NCI-H1694 (cell line): Measurements from ENCODE around the gene MEGF8.
A peak's percentile ranks its signal among the peaks of the same experiment; 100 is the strongest.

ENCODE experiments used
- DNase-seq: peaks from one replicate; lab custom pipeline; 2025; lab: John Stamatoyannopoulos, UW

The MEGF8 gene

GRCh38 chr19:42357290-42357689 is 31.9 kb downstream of the MEGF8 start:
- no peak for DNase-seq

- DNase-seq: no peak
Observed at GRCh38 chr19:42360787-42361544, 35.5 kb downstream of the MEGF8 start.

- DNase-seq: no peak
Observed at GRCh38 chr19:42361545-42361910, 36.1 kb downstream of the MEGF8 start.

GRCh38 chr19:42362342-42362741 is 36.9 kb downstream of the MEGF8 start:
- DNase-seq: no peak

GRCh38 chr19:42362891-42363440 is 37.5 kb downstream of the MEGF8 start:
- DNase-seq: no peak

- no peak for DNase-seq
Observed at GRCh38 chr19:42363614-42364346, 38.3 kb downstream of the MEGF8 start.

GRCh38 chr19:42366673-42367072 is 41.2 kb downstream of the MEGF8 start:
- no peak for DNase-seq

GRCh38 chr19:42367929-42368328 is 42.5 kb downstream of the MEGF8 start:
- DNase-seq: no peak

- no peak for DNase-seq
Observed at GRCh38 chr19:42368360-42368759, 42.9 kb downstream of the MEGF8 start.

GRCh38 chr19:42368765-42369164 is 43.3 kb downstream of the MEGF8 start:
- DNase-seq: no peak

- DNase-seq: no peak
Observed at GRCh38 chr19:42369433-42370067, 44.1 kb downstream of the MEGF8 start.

- DNase-seq: no peak
Observed at GRCh38 chr19:42370068-42370520, 44.7 kb downstream of the MEGF8 start.

GRCh38 chr19:42370626-42371175 is 45.3 kb downstream of the MEGF8 start:
- no peak for DNase-seq

- DNase-seq: no peak
Observed at GRCh38 chr19:42374826-42375376, 49.5 kb downstream of the MEGF8 start.

- no peak for DNase-seq
Observed at GRCh38 chr19:42375415-42376176, 50.2 kb downstream of the MEGF8 start.

GRCh38 chr19:42376177-42376555 is 50.7 kb downstream of the MEGF8 start:
- no peak for DNase-seq

- DNase-seq: no peak
Observed at GRCh38 chr19:42378225-42379215, 53.1 kb downstream of the MEGF8 start.

- no peak for DNase-seq
Observed at GRCh38 chr19:42380155-42380554, 54.7 kb downstream of the MEGF8 start.

GRCh38 chr19:42386974-42387707 is 61.7 kb downstream of the MEGF8 start:
- peak; percentile 46 for DNase-seq
